Stimulated activated CD4-positive, alpha-beta T cell treated with anti-CD3 and anti-CD28 coated beads, Interleukin-15, amount 100 ng/mL, for 48 hours (primary cell): ENCODE data around the gene APOBEC3B.
"Not testable (repeated sequence)": the region's sequence is repeated elsewhere in the genome, so short reads cannot be mapped to it uniquely, and the experiment has no call there.

Source experiments
- DNase-seq, 2 donors: peaks; one replicate each; pipeline ENCODE4 v3.0.0-alpha.2; 2020; ENCODE audit warnings: low read depth in 2 of 2

Gene APOBEC3B

GRCh38 chr22:39031434-39032295, 49.5 kb downstream of the APOBEC3B start:
- not testable (repeated sequence) for DNase-seq

DNA sequence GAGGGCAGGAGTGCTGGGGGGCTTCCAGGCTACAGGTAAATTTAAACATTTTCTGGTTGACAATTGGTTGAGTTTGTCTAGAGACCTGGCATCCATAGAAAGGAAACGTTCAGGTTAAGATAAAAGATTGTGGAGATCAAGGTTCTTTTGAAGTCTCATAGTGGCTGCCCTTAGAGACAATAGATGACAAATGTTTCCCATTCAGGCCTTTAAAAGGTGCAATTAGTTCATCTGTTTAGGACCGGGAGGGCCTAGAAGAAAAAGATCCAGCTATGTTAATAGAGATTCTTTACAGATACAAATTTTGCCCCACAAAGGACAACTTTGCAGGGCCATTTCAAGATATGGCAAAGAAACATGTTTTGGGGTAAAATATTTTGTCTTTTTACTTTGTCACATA, 54.9 kb downstream of the APOBEC3B start:
- DNase-seq: not testable (repeated sequence)

GRCh38 chr22:39039306-39040126, 57.4 kb downstream of the APOBEC3B start:
- no peak for DNase-seq

DNA sequence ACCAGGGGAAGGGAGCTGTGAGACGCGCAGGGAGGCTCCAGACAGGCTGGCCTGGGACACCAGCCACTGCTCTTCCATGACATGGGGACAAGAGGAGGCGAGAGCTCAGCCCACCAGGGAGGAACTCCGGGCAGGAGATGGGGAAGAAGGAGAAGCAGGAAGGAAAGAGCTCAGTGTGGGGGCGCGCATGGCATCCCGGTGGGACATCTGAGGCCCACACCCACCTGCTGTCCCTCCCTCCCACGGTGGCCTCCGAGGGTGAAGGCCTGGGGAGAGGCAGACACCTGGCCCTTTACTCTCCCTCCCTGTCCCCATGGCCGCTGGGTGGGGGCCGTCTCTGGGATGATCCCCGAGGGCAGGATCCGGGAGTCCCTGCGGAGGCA, 58.0 kb downstream of the APOBEC3B start:
- DNase-seq: not testable (repeated sequence)

DNA sequence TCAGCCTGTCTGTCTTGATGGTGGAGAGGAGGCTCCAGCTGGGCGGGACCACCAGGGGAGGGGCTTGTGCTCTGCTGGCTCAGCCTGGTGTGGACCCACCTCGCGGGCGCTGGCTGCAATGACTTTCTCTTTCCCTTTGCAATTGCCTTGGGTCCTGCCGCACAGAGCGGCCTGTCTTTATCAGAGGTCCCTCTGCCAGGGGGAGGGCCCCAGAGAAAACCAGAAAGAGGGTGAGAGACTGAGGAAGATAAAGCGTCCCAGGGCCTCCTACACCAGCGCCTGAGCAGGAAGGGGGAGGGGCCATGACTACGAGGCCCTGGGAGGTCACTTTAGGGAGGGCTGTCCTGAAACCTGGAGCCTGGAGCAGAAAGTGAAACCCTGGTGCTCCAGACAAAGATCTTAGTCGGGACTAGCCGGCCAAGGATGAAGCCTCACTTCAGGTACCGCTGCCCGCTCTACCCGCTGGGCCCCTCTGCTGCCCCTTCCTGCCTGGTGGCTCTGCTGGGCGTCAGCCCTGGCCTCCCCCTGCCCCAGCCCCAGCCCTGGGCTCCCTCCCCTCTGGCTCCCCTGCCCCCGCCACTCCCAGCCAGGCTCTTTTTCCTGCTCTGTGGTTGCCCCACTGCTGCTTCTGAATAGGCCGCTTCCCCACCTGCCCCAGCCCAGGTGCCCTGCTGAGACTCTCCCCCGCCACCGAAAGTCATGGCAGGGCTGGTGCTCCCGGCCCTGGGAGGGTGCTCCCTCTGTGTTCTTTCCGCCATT, 58.6 kb downstream of the APOBEC3B start, which contains the start of gene APOBEC3F:
Gene APOBEC3F (plus strand): TSS at position 327 of the 759 bp plus-strand sequence. CDS start 97 bp downstream, at position 424.
- DNase-seq: peak; percentile 52

DNA sequence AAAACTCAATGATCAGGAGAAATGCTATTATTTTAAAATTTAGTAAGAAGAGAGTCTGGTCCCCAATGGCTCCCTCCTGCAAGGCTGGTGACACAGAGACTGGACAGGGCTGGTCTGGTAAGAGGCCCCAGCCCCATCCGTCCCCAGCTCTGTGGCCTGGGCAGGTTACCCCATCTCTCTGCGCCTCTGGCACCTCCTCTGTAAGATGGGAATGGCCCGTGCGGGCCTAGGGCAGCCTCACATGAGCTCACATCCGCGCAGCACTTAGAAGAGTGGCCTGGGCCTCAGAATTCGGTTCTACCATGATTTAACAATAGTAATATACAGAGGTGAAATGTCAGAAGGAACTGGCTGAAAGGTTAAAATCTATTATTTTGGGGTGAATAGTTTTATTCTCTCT, 59.8 kb downstream of the APOBEC3B start:
- no peak for DNase-seq
